NCI-H1105 treated with DMSO at 0.1 percent for 48 hours (cell line): Measurements from ENCODE around the gene LNP1.
"Not testable (repeated sequence)": the region's sequence is repeated elsewhere in the genome, so short reads cannot be mapped to it uniquely, and the experiment has no call there.

Experiments
- DNase-seq: peaks from one replicate; lab custom pipeline; 2025; lab: John Stamatoyannopoulos, UW

Gene LNP1

GRCh38 chr3:100400780-100401673 is at the start of gene LNP1, which contains the start of gene TOMM70:
Gene LNP1, plus strand, starts transcription at chr3:100401539. Its CDS starts 28,191 bp downstream, at chr3:100429730.
Gene TOMM70, minus strand, starts transcription at chr3:100401089. Its CDS starts 140 bp downstream, at chr3:100400949.
- DNase-seq: peak; percentile 98

GRCh38 chr3:100351770-100352169 is 49.6 kb upstream of the LNP1 start:
- DNase-seq: not testable (repeated sequence)

GRCh38 chr3:100352296-100353231 is 48.8 kb upstream of the LNP1 start:
- DNase-seq: no peak

GRCh38 chr3:100354850-100355249 is 46.5 kb upstream of the LNP1 start:
- DNase-seq: no peak

GRCh38 chr3:100358413-100358812 is 42.9 kb upstream of the LNP1 start:
- DNase-seq: no peak

GRCh38 chr3:100359035-100359434 is 42.3 kb upstream of the LNP1 start:
- no peak for DNase-seq

- DNase-seq: no peak
Measured at GRCh38 chr3:100360757-100361496, 40.4 kb upstream of the LNP1 start.

- DNase-seq: no peak
Measured at GRCh38 chr3:100361897-100362296, 39.4 kb upstream of the LNP1 start.

- DNase-seq: no peak
Measured at GRCh38 chr3:100364421-100364820, 36.9 kb upstream of the LNP1 start.

GRCh38 chr3:100366424-100366823 is 34.9 kb upstream of the LNP1 start:
- DNase-seq: no peak

- DNase-seq: no peak
Measured at GRCh38 chr3:100368441-100368840, 32.9 kb upstream of the LNP1 start.

- no peak for DNase-seq
Measured at GRCh38 chr3:100370756-100371155, 30.6 kb upstream of the LNP1 start.

- DNase-seq: no peak
Measured at GRCh38 chr3:100374521-100374920, 26.8 kb upstream of the LNP1 start.

GRCh38 chr3:100376301-100376700 is 25.0 kb upstream of the LNP1 start:
- DNase-seq: no peak

- no peak for DNase-seq
Measured at GRCh38 chr3:100384733-100385525, 16.4 kb upstream of the LNP1 start.

- no peak for DNase-seq
Measured at GRCh38 chr3:100386437-100387074, 14.8 kb upstream of the LNP1 start.

- DNase-seq: no peak
Measured at GRCh38 chr3:100389025-100389424, 12.3 kb upstream of the LNP1 start.

- DNase-seq: no peak
Measured at GRCh38 chr3:100395679-100396431, 5.5 kb upstream of the LNP1 start.

- no peak for DNase-seq
Measured at GRCh38 chr3:100396967-100397366, 4.4 kb upstream of the LNP1 start.
